Left hindlimb (tissue), 1 donor: ENCODE results near the gene UBAC2.

ENCODE experiments used
- DNase-seq: peaks from one replicate; pipeline ENCODE4 v3.0.0-alpha.2; 2018

UBAC2 gene

GRCh38 chr13:99366075-99366987 lies 165.7 kb downstream of the UBAC2 start:
- no peak for DNase-seq

GRCh38 chr13:99367106-99367616 lies 166.5 kb downstream of the UBAC2 start:
- DNase-seq, result no peak

GRCh38 chr13:99367663-99368448 lies 167.2 kb downstream of the UBAC2 start:
- no peak for DNase-seq

GRCh38 chr13:99370481-99371275 lies 170.0 kb downstream of the UBAC2 start:
- no peak for DNase-seq

GRCh38 chr13:99371956-99372355 lies 171.3 kb downstream of the UBAC2 start:
- DNase-seq, result no peak

GRCh38 chr13:99373436-99373835 lies 172.8 kb downstream of the UBAC2 start:
- DNase-seq, result no peak

- no peak for DNase-seq
These were observed 173.7 kb downstream of the UBAC2 start for GRCh38 chr13:99374169-99374991.

- DNase-seq, result no peak
These were observed 174.5 kb downstream of the UBAC2 start for GRCh38 chr13:99374994-99375737.

GRCh38 chr13:99375738-99376080 lies 175.1 kb downstream of the UBAC2 start:
- DNase-seq, result no peak

GRCh38 chr13:99376132-99376531 lies 175.5 kb downstream of the UBAC2 start:
- no peak for DNase-seq

GRCh38 chr13:99376924-99377323 lies 176.3 kb downstream of the UBAC2 start:
- no peak for DNase-seq

GRCh38 chr13:99377641-99378040 lies 177.0 kb downstream of the UBAC2 start:
- DNase-seq, result no peak

- no peak for DNase-seq
These were observed 178.5 kb downstream of the UBAC2 start for GRCh38 chr13:99378985-99379733.

- no peak for DNase-seq
These were observed 179.5 kb downstream of the UBAC2 start for GRCh38 chr13:99379856-99380801.

GRCh38 chr13:99380921-99381645 lies 180.4 kb downstream of the UBAC2 start:
- DNase-seq, result no peak

- no peak for DNase-seq
These were observed 181.1 kb downstream of the UBAC2 start for GRCh38 chr13:99381766-99382165.

GRCh38 chr13:99382428-99383133 lies 181.9 kb downstream of the UBAC2 start:
- no peak for DNase-seq

- no peak for DNase-seq
These were observed 182.9 kb downstream of the UBAC2 start for GRCh38 chr13:99383511-99383921.
